ENCODE data around the gene FOXP1.

Gene FOXP1

DNA sequence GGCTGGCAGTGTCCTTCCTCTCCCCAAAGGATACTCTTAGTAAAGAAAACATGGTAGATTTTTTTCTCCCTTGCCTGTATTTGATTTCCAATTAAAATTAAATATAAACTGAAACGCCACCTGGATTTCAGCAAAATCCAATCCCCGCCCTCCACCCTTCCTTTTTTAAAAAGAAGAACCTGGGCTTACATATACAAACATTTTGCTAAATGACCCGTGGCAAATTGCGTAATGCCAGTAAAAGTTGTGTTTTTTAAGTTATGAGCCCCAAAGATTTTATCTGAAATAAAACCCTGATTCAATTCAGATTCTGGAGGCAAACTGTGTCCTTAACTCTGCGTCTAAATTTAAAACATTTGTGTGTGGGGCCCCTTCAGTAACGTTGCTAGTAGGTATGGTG is 403.0 kb downstream of the FOXP1 start:
- H3K4me1 ChIP-seq (ENCODE audit: insufficient read depth, low read length): no peaks in the 10 kb centered on the region
- no peak overlapping the region for H3K27ac ChIP-seq (ENCODE audit: low read depth, low read length)
- H3K36me3 ChIP-seq (ENCODE audit: insufficient read depth, low read length): no peaks in the 10 kb centered on the region
- H3K27me3 ChIP-seq (ENCODE audit: control insufficient read depth in 1 of 2, insufficient read depth in 2 of 2, low read length in 2 of 2): no peaks in the 10 kb centered on the region
- H3K4me3 ChIP-seq (ENCODE audit: low read depth in 1 of 2, low read length in 2 of 2): no peak overlapping the region
- H3K9ac ChIP-seq (ENCODE audit: low read length): no peak overlapping the region
- H3K9me3 ChIP-seq (ENCODE audit: low read length): no peaks in the 10 kb centered on the region

DNA sequence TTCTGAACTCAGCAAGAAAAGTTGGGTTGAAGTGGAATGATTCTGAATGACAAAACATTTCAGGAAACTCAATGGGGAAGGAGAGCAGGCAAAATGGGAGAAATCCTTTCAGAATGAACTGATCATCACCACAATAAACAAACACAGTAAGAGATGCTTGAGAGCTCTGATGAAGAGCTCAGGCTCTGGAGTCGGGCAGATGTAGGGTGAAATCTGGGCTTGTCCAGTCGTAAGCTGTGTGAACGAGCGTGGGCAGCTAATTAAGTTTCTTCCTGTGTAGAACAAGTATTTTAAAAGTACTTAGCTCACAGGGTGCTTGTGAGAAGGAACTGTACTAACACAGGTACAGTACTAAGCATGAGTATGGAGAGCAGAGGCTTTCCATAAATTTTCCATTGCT is 406.2 kb downstream of the FOXP1 start:
- Histone ChIP-seq H3K9me3 (ENCODE audit: low read length) (no peaks in the 10 kb centered on the region), H3K9ac (ENCODE audit: low read length) (no peak overlapping the region), H3K27me3 (ENCODE audit: control insufficient read depth in 1 of 2, insufficient read depth in 2 of 2, low read length in 2 of 2) (no peaks in the 10 kb centered on the region), H3K4me3 (ENCODE audit: low read depth in 1 of 2, low read length in 2 of 2) (no peak overlapping the region), H3K27ac (ENCODE audit: low read depth, low read length) (no peak overlapping the region), H3K4me1 (ENCODE audit: insufficient read depth, low read length) (no peaks in the 10 kb centered on the region), H3K36me3 (ENCODE audit: insufficient read depth, low read length) (no peaks in the 10 kb centered on the region)

DNA sequence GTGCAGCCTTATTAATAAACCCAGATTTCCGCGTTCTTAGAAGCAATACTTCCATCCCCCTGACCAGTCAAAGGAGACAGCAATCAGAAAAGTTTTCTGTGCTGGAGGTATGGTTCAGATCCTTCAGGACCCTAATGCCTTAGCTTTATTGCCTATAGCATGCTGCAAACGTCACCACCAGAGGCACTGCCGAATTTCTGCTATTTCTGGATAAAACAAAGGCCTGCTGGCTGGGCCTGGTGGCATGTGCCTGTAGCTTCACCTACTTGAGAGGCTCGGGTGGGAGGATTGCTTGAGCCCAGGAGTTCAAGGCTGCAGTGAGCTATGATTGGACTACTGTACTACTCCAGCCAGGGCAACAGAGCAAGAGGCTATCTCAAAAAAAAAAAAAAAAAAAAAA is 407.2 kb downstream of the FOXP1 start:
- no peaks in the 10 kb centered on the region for H3K9me3 ChIP-seq (ENCODE audit: low read length)
- H3K4me3 ChIP-seq (ENCODE audit: low read depth in 1 of 2, low read length in 2 of 2): no peak overlapping the region
- no peak overlapping the region for H3K9ac ChIP-seq (ENCODE audit: low read length)
- no peaks in the 10 kb centered on the region for H3K4me1 ChIP-seq (ENCODE audit: insufficient read depth, low read length)
- H3K27me3 ChIP-seq (ENCODE audit: control insufficient read depth in 1 of 2, insufficient read depth in 2 of 2, low read length in 2 of 2): no peaks in the 10 kb centered on the region
- H3K36me3 ChIP-seq (ENCODE audit: insufficient read depth, low read length): no peaks in the 10 kb centered on the region
- no peak overlapping the region for H3K27ac ChIP-seq (ENCODE audit: low read depth, low read length)

DNA sequence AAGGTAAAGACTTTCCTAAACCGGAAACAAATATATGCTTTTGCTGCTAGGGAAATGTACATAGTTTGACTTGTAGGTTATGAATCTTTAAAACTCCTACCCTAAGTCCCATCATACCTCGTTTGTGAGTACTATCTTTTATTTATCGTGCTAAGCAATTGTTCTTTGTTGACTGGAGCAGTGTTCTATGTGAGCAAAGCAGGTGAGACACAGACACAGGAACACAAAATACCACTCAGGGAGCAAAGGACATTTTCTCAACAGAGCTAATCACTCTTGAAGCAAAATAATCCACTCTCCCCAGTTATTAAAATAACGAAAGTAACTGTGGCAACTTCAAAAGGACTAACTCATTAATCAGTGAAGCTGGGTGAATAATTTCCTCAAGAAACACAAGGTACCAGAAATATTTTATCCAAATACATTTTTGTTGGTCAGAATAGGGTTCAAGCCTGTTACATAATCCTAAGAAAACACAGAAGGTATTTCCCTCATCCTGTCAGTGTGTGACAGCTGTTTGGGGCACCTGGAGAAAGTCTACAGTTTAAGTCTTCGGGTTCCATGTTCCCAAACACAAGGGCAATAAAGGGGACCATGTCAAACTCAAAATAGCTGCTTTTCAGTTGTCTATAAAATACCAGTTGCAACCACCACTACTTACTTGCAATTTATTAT is 407.7 kb downstream of the FOXP1 start:
- H3K9ac ChIP-seq (ENCODE audit: low read length): no peak overlapping the region
- H3K27ac ChIP-seq (ENCODE audit: low read depth, low read length): no peak overlapping the region
- no peaks in the 10 kb centered on the region for H3K4me1 ChIP-seq (ENCODE audit: insufficient read depth, low read length)
- no peaks in the 10 kb centered on the region for H3K36me3 ChIP-seq (ENCODE audit: insufficient read depth, low read length)
- no peaks in the 10 kb centered on the region for H3K27me3 ChIP-seq (ENCODE audit: control insufficient read depth in 1 of 2, insufficient read depth in 2 of 2, low read length in 2 of 2)
- no peak overlapping the region for H3K4me3 ChIP-seq (ENCODE audit: low read depth in 1 of 2, low read length in 2 of 2)
- H3K9me3 ChIP-seq (ENCODE audit: low read length): no peaks in the 10 kb centered on the region

- Histone ChIP-seq H3K36me3 (ENCODE audit: insufficient read depth, low read length) (no peaks in the 10 kb centered on the region), H3K9ac (ENCODE audit: low read length) (no peak overlapping the region), H3K27ac (ENCODE audit: low read depth, low read length) (no peak overlapping the region), H3K9me3 (ENCODE audit: low read length) (no peaks in the 10 kb centered on the region), H3K4me1 (ENCODE audit: insufficient read depth, low read length) (peaks cover 10% of the 10 kb centered on the region), H3K27me3 (ENCODE audit: control insufficient read depth in 1 of 2, insufficient read depth in 2 of 2, low read length in 2 of 2) (no peaks in the 10 kb centered on the region), H3K4me3 (ENCODE audit: low read depth in 1 of 2, low read length in 2 of 2) (no peak overlapping the region)
Observed at GRCh38 chr3:71172951-71173350, 410.6 kb downstream of the FOXP1 start.

GRCh38 chr3:71172189-71172588 is 411.3 kb downstream of the FOXP1 start:
- H3K27ac ChIP-seq (ENCODE audit: low read depth, low read length): no peak overlapping the region
- no peak overlapping the region for H3K9ac ChIP-seq (ENCODE audit: low read length)
- H3K36me3 ChIP-seq (ENCODE audit: insufficient read depth, low read length): no peaks in the 10 kb centered on the region
- H3K4me1 ChIP-seq (ENCODE audit: insufficient read depth, low read length): peaks cover 10% of the 10 kb centered on the region
- H3K4me3 ChIP-seq (ENCODE audit: low read depth in 1 of 2, low read length in 2 of 2): no peak overlapping the region
- H3K9me3 ChIP-seq (ENCODE audit: low read length): no peaks in the 10 kb centered on the region
- H3K27me3 ChIP-seq (ENCODE audit: control insufficient read depth in 1 of 2, insufficient read depth in 2 of 2, low read length in 2 of 2): no peaks in the 10 kb centered on the region

DNA sequence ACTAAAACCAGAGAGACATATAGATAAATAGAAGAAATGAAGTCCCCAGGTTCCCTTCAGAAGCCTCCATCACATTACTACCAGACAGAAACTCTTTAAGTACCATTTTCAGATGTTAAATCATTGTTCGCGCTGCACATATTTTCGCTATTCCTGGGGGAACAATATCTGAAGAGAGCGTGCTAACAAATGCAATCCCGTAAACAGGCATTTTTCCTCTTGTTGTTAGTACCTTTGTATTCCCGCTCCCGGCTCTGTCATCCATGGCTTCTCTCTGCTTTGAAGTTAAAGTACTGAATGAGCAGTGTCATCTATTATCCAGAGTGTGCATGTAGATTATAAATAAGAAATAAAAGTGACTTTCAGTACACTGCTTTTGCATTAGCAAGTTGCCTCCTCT is 412.3 kb downstream of the FOXP1 start:
- Histone ChIP-seq H3K4me1 (ENCODE audit: insufficient read depth, low read length) (peaks cover 10% of the 10 kb centered on the region), H3K4me3 (ENCODE audit: low read depth in 1 of 2, low read length in 2 of 2) (no peak overlapping the region), H3K36me3 (ENCODE audit: insufficient read depth, low read length) (no peaks in the 10 kb centered on the region), H3K9me3 (ENCODE audit: low read length) (no peaks in the 10 kb centered on the region), H3K27ac (ENCODE audit: low read depth, low read length) (no peak overlapping the region), H3K27me3 (ENCODE audit: control insufficient read depth in 1 of 2, insufficient read depth in 2 of 2, low read length in 2 of 2) (no peaks in the 10 kb centered on the region), H3K9ac (ENCODE audit: low read length) (no peak overlapping the region)

DNA sequence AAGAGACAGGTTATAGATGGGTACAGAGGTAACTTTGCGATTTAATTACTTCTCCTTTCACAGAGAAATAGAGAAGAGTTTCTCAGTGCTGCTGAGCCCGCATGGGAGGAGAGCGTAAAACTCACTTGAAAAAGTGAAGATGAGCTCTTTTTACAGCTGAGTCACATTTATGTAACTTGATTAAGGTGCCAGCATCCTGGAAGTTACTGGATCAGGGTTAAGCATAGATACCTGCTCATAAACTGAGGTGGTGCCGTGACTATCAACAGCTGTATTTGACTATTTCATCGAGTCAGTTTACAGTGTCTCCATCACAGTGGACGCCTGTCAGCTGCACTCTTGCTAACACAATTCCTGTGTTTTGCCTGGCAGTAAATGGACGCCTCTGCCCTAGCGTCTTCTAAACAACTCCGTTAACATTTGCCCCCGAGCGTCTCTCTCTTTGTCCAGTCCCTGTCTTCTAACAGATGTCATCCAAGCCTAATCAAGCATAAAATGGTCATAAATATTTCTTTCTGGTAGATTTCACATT is 414.6 kb downstream of the FOXP1 start:
- no peaks in the 10 kb centered on the region for H3K9me3 ChIP-seq (ENCODE audit: low read length)
- no peaks in the 10 kb centered on the region for H3K36me3 ChIP-seq (ENCODE audit: insufficient read depth, low read length)
- peaks cover 10% of the 10 kb centered on the region for H3K4me1 ChIP-seq (ENCODE audit: insufficient read depth, low read length)
- H3K9ac ChIP-seq (ENCODE audit: low read length): no peak overlapping the region
- H3K4me3 ChIP-seq (ENCODE audit: low read depth in 1 of 2, low read length in 2 of 2): peak overlapping the region in 1 of 2 donors; percentile 33
- H3K27ac ChIP-seq (ENCODE audit: low read depth, low read length): peak overlapping the region; percentile 45
- no peaks in the 10 kb centered on the region for H3K27me3 ChIP-seq (ENCODE audit: control insufficient read depth in 1 of 2, insufficient read depth in 2 of 2, low read length in 2 of 2)

DNA sequence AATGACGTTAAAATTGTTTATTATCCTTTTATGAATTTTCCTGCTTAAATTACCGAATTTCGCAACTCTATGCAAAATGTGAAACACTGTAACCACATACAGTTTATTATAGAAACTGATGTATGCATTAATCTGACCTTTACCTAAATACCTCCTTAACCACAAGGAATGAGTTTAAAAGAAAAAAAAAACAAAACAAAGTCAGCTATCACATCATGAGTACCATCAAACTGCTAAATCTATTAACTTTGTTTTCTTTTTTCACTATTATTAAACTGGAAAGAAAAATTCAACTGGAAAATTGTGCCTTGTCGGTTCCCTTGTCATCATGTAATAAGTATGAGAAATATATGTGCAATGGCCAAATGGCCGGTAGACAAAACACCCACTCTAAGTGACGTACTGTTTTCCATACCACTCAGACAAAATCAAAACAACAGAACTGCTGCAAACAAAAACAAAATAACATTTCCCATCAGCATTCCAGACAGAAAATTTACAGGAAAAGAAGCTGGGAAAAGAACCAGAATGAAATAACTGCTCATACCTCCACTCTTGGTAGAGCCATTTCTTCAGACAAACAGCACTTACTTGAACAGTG is 415.3 kb downstream of the FOXP1 start:
- no peaks in the 10 kb centered on the region for H3K27me3 ChIP-seq (ENCODE audit: control insufficient read depth in 1 of 2, insufficient read depth in 2 of 2, low read length in 2 of 2)
- peaks cover 17% of the 10 kb centered on the region for H3K4me1 ChIP-seq (ENCODE audit: insufficient read depth, low read length)
- H3K9me3 ChIP-seq (ENCODE audit: low read length): no peaks in the 10 kb centered on the region
- H3K9ac ChIP-seq (ENCODE audit: low read length): no peak overlapping the region
- H3K4me3 ChIP-seq (ENCODE audit: low read depth in 1 of 2, low read length in 2 of 2): no peak overlapping the region
- peak overlapping the region; percentile 45 for H3K27ac ChIP-seq (ENCODE audit: low read depth, low read length)
- H3K36me3 ChIP-seq (ENCODE audit: insufficient read depth, low read length): no peaks in the 10 kb centered on the region

GRCh38 chr3:71166339-71167240 is 416.9 kb downstream of the FOXP1 start:
- Histone ChIP-seq H3K4me3 (ENCODE audit: low read depth in 1 of 2, low read length in 2 of 2) (no peak overlapping the region), H3K27ac (ENCODE audit: low read depth, low read length) (no peak overlapping the region), H3K4me1 (ENCODE audit: insufficient read depth, low read length) (peaks cover 20% of the 10 kb centered on the region)

DNA sequence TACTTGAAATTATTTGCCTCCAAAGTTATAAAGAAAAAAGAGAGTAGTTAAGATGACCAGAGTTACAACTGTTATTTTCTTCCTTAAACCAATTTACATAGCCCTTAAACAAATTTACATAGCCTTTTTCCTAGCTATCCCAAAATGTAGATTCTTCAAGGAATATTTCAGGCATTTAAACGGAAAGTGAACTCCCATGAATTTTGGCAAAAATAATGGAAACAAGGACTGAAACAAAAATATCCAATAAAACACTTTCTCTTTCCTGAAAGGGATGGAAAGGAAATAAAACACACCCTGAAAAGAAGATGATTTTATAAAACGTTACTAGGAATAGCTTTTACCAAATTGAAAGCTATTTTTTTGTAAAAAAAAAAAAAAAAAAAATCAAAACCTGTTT is 418.6 kb downstream of the FOXP1 start:
- Histone ChIP-seq H3K27me3 (ENCODE audit: control insufficient read depth in 1 of 2, insufficient read depth in 2 of 2, low read length in 2 of 2) (no peaks in the 10 kb centered on the region), H3K4me3 (ENCODE audit: low read depth in 1 of 2, low read length in 2 of 2) (no peak overlapping the region), H3K9me3 (ENCODE audit: low read length) (no peaks in the 10 kb centered on the region), H3K4me1 (ENCODE audit: insufficient read depth, low read length) (peaks cover 20% of the 10 kb centered on the region), H3K36me3 (ENCODE audit: insufficient read depth, low read length) (no peaks in the 10 kb centered on the region), H3K27ac (ENCODE audit: low read depth, low read length) (no peak overlapping the region), H3K9ac (ENCODE audit: low read length) (no peak overlapping the region)

More at GRCh38 chr3:71166339-71167240, 416.9 kb downstream of the FOXP1 start:
- no peak overlapping the region for H3K9ac ChIP-seq (ENCODE audit: low read length)
- H3K27me3 ChIP-seq (ENCODE audit: control insufficient read depth in 1 of 2, insufficient read depth in 2 of 2, low read length in 2 of 2): no peaks in the 10 kb centered on the region
- no peaks in the 10 kb centered on the region for H3K9me3 ChIP-seq (ENCODE audit: low read length)
- H3K36me3 ChIP-seq (ENCODE audit: insufficient read depth, low read length): no peaks in the 10 kb centered on the region
